HG02798 (cell line): ENCODE data around the gene TMEM248.
A peak's percentile ranks its signal among the peaks of the same experiment; 100 is the strongest.
"Not testable (repeated sequence)": the region's sequence is repeated elsewhere in the genome, so short reads cannot be mapped to it uniquely, and the experiment has no call there.

ENCODE experiments used
- ATAC-seq: cut with Tn5 transposase; IDR thresholded peaks from one replicate; pipeline ENCODE4 v1.9.1; 2021; ENCODE audit warnings: mild to moderate bottlenecking; ENCODE audit not compliant: unreplicated experiment, poor library complexity

TMEM248 gene

GRCh38 chr7:66920769-66921395 lies at the start of gene TMEM248:
Gene TMEM248 (plus strand): TSS chr7:66921225. CDS start chr7:66941866, 20,641 bp downstream.
- ATAC-seq: peak; percentile 91

GRCh38 chr7:66873476-66873875 lies 47.5 kb upstream of the TMEM248 start:
- ATAC-seq: no peak

- ATAC-seq: peak; percentile 83
Observed at GRCh38 chr7:66877577-66878300, 43.3 kb upstream of the TMEM248 start.

GRCh38 chr7:66878301-66878685 lies 42.7 kb upstream of the TMEM248 start:
- ATAC-seq: not testable (repeated sequence)

- no peak for ATAC-seq
Observed at GRCh38 chr7:66880053-66880452, 41.0 kb upstream of the TMEM248 start.

GRCh38 chr7:66880577-66880976 lies 40.4 kb upstream of the TMEM248 start:
- not testable (repeated sequence) for ATAC-seq

GRCh38 chr7:66883716-66884115 lies 37.3 kb upstream of the TMEM248 start:
- no peak for ATAC-seq

- ATAC-seq: not testable (repeated sequence)
Observed at GRCh38 chr7:66884556-66884955, 36.5 kb upstream of the TMEM248 start.

- ATAC-seq: peak; percentile 79
Observed at GRCh38 chr7:66886152-66886551, 34.9 kb upstream of the TMEM248 start.

GRCh38 chr7:66888223-66888622 lies 32.8 kb upstream of the TMEM248 start:
- not testable (repeated sequence) for ATAC-seq

- no peak for ATAC-seq
Observed at GRCh38 chr7:66894463-66895080, 26.5 kb upstream of the TMEM248 start.

GRCh38 chr7:66896441-66896840 lies 24.6 kb upstream of the TMEM248 start:
- no peak for ATAC-seq

GRCh38 chr7:66899552-66900280 lies 21.3 kb upstream of the TMEM248 start:
- no peak for ATAC-seq

GRCh38 chr7:66901941-66902843 lies 18.8 kb upstream of the TMEM248 start:
- ATAC-seq: no peak

- ATAC-seq: no peak
Observed at GRCh38 chr7:66902844-66903180, 18.2 kb upstream of the TMEM248 start.

GRCh38 chr7:66903360-66904062 lies 17.5 kb upstream of the TMEM248 start:
- ATAC-seq: no peak

- no peak for ATAC-seq
Observed at GRCh38 chr7:66904063-66904593, 16.9 kb upstream of the TMEM248 start.

GRCh38 chr7:66905278-66905677 lies 15.7 kb upstream of the TMEM248 start:
- no peak for ATAC-seq

- no peak for ATAC-seq
Observed at GRCh38 chr7:66905689-66906088, 15.3 kb upstream of the TMEM248 start.
